Karpas-422 (cell line): ENCODE data around the gene SYT9. TPM values are rescaled to one million over a fixed set of nuclear protein-coding genes. Genes with fewer than 3 reads are reported as not detected.

Source experiments
- DNase-seq: peaks from one replicate; pipeline ENCODE4 v3.0.0-alpha.2; 2015
- H2AFZ ChIP-seq: fragments of 200-600 bp; sonication (generic); 2 replicates; pipeline ENCODE4 v1.6.1; 2014; ENCODE audit warnings: antibody characterized with exemption, low read length, mixed read lengths
- H3K27ac ChIP-seq: fragments of 200-600 bp; sonication (generic); 2 replicates; pipeline ENCODE4 v1.5.1; 2014; ENCODE audit warnings: mild to moderate bottlenecking, low read length, moderate library complexity
- H3K27me3 ChIP-seq: fragments of 200-600 bp; sonication (generic); 2 replicates; pipeline ENCODE4 v1.6.1; 2014; ENCODE audit warnings: low read length, mixed read lengths
- H3K36me3 ChIP-seq: fragments of 200-600 bp; sonication (generic); 2 replicates; pipeline ENCODE4 v1.6.1; 2014; ENCODE audit warnings: low read length, mixed read lengths; ENCODE audit not compliant: insufficient read depth
- H3K4me1 ChIP-seq: fragments of 200-600 bp; sonication (generic); 2 replicates; pipeline ENCODE4 v1.6.1; 2014; ENCODE audit warnings: mild to moderate bottlenecking, low read length, mixed read lengths
- H3K4me2 ChIP-seq: fragments of 200-600 bp; sonication (generic); 2 replicates; pipeline ENCODE4 v1.6.1; 2014; ENCODE audit warnings: low read length, low read depth, mild to moderate bottlenecking; ENCODE audit not compliant: poor library complexity, severe bottlenecking
- H3K4me3 ChIP-seq: fragments of 200-600 bp; sonication (generic); 2 replicates; pipeline ENCODE4 v1.5.1; 2014; ENCODE audit warnings: mild to moderate bottlenecking, antibody characterized with exemption, low read length, mixed read lengths
- H3K79me2 ChIP-seq: fragments of 200-600 bp; sonication (generic); 2 replicates; pipeline ENCODE4 v1.6.1; 2014; ENCODE audit warnings: mild to moderate bottlenecking, low read length, mixed read lengths
- H3K9ac ChIP-seq: fragments of 200-600 bp; sonication (generic); 2 replicates; pipeline ENCODE4 v1.6.0; 2014; ENCODE audit warnings: low read length
- H3K9me2 ChIP-seq: fragments of 200-600 bp; sonication (generic), shearing (Covaris generic); replicated peaks from 2 replicates; pipeline ENCODE4 v1.6.0; 2014; ENCODE audit warnings: mild to moderate bottlenecking, low read length, moderate library complexity; ENCODE audit not compliant: insufficient read depth
- H3K9me3 ChIP-seq: fragments of 300-700, 200-600 bp; sonication (generic); 2 replicates; pipeline ENCODE4 v1.6.1; 2014; ENCODE audit warnings: low read length, mixed read lengths
- H4K20me1 ChIP-seq: fragments of 200-600 bp; sonication (generic); 2 replicates; pipeline ENCODE4 v1.6.1; 2014; ENCODE audit warnings: mild to moderate bottlenecking, antibody characterized with exemption, low read length, low read depth; ENCODE audit not compliant: insufficient read depth
- total RNA-seq: library from RNA; depleted of rRNA; stranded (reverse); fragments of >200 nt; shearing (Covaris generic); gene quantifications from 2 replicates; pipeline ENCODE4 v1.2.3, GENCODE V29; 2014; ENCODE audit warnings: low replicate concordance

Gene SYT9
- total RNA-seq, 1 experiment from 2014 or later = not detected

DNA sequence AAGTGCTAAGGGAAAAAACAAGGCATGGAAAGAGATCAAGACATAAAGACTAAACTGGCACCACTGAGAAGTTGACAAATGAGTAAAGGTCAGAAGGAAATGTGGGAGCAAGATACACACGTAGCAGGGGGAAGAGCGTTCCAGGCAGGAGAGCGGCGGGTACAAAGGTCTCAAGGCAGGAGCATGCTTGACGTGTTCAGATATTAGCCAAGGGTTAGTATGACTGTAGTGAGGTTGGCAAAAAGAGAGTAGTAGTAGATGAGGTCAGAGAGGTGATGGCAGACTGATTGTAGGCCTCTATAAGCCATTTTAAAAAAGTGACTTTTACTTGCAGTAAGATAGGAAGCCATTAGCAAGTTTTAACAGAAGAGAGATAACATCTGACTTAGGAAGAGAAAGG, 9.9 kb downstream of the SYT9 start:
- no peaks in the 10 kb centered on the region for H3K9me2 ChIP-seq
- H3K4me3 ChIP-seq = no peak overlapping the region
- H2AFZ ChIP-seq = no peak overlapping the region
- H3K36me3 ChIP-seq = no peaks in the 10 kb centered on the region
- no peaks in the 10 kb centered on the region for H4K20me1 ChIP-seq
- H3K79me2 ChIP-seq = no peaks in the 10 kb centered on the region
- H3K9ac ChIP-seq = no peak overlapping the region
- no peaks in the 10 kb centered on the region for H3K4me1 ChIP-seq
- no peak for DNase-seq
- no peak overlapping the region for H3K27ac ChIP-seq
- no peak overlapping the region for H3K4me2 ChIP-seq
- no peaks in the 10 kb centered on the region for H3K27me3 ChIP-seq
- H3K9me3 ChIP-seq = no peaks in the 10 kb centered on the region

DNA sequence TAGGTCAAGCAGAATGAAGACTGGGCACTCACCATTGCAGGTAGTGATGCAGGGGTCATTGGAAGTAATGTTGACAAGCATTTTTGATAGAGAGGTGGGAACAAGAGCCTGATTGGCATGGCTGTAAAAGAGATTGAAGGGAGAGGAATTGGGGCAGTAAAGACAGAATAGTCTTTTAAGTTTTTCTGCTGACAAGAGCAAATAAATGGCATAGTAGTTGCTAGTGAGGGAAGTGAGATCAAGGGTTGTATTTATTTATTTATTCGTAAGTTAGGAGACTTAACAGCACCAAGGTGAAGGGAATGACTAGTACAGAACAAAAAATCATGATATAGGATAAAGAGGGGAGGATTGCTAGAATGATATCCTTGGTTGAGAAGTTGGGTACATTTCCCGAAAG, 11.0 kb downstream of the SYT9 start:
- Histone ChIP-seq H2AFZ (no peak overlapping the region), H3K79me2 (no peaks in the 10 kb centered on the region), H3K9ac (no peak overlapping the region), H3K36me3 (no peaks in the 10 kb centered on the region), H3K4me3 (no peak overlapping the region), H3K9me3 (no peaks in the 10 kb centered on the region), H3K27me3 (no peaks in the 10 kb centered on the region), H3K4me2 (no peak overlapping the region), H3K27ac (no peak overlapping the region), H3K9me2 (no peaks in the 10 kb centered on the region), H4K20me1 (no peaks in the 10 kb centered on the region), H3K4me1 (no peaks in the 10 kb centered on the region)
- no peak for DNase-seq

DNA sequence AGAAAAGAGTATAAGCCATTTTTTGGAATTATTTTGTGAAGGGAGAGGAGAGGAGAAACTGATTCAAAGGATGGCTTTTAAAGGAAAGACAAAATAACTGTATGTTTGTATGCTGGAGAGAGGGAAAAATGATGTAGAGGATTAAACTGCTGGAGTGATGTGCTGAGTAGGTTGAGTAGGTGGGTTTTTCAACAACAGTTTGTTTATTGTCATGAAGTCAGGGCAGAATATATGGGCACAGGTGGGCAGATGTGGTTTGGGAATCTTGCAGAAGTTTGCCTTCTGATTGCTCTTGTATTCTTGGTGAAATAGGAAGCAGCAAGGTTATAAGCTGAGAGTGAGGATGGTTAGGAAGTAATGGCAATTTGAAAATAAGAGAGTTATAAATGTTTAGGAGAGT, 12.1 kb downstream of the SYT9 start:
- no peaks in the 10 kb centered on the region for H3K27me3 ChIP-seq
- no peak overlapping the region for H2AFZ ChIP-seq
- H3K27ac ChIP-seq = no peak overlapping the region
- no peak overlapping the region for H3K9ac ChIP-seq
- no peaks in the 10 kb centered on the region for H4K20me1 ChIP-seq
- DNase-seq = no peak
- H3K9me2 ChIP-seq = no peaks in the 10 kb centered on the region
- H3K4me3 ChIP-seq = no peak overlapping the region
- no peaks in the 10 kb centered on the region for H3K9me3 ChIP-seq
- H3K36me3 ChIP-seq = no peaks in the 10 kb centered on the region
- H3K4me2 ChIP-seq = no peak overlapping the region
- no peaks in the 10 kb centered on the region for H3K4me1 ChIP-seq
- H3K79me2 ChIP-seq = no peaks in the 10 kb centered on the region

DNA sequence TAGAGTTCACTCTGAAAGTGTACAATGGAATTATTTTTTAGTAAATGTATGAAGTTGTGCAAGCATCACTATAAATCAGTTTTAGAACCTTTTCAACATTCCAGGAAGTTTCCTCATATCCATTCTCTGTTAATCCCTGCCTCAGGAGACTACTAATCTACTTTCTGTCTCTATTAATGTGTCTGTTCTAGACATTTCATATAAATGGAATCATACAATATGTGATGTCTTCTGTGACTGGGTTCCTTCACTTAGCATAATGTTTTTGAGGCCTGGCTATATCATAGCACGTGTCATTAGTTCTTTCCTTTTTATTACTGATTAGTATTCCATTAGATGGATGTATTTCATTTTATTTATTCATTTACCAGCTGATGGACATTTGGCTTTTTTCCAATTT, 17.1 kb downstream of the SYT9 start:
- no peak overlapping the region for H3K4me2 ChIP-seq
- no peaks in the 10 kb centered on the region for H3K9me3 ChIP-seq
- no peaks in the 10 kb centered on the region for H3K79me2 ChIP-seq
- no peak overlapping the region for H2AFZ ChIP-seq
- no peak overlapping the region for H3K4me3 ChIP-seq
- no peaks in the 10 kb centered on the region for H3K4me1 ChIP-seq
- H3K36me3 ChIP-seq = no peaks in the 10 kb centered on the region
- DNase-seq = no peak
- no peaks in the 10 kb centered on the region for H3K27me3 ChIP-seq
- H3K27ac ChIP-seq = no peak overlapping the region
- no peak overlapping the region for H3K9ac ChIP-seq
- no peaks in the 10 kb centered on the region for H3K9me2 ChIP-seq
- H4K20me1 ChIP-seq = no peaks in the 10 kb centered on the region

DNA sequence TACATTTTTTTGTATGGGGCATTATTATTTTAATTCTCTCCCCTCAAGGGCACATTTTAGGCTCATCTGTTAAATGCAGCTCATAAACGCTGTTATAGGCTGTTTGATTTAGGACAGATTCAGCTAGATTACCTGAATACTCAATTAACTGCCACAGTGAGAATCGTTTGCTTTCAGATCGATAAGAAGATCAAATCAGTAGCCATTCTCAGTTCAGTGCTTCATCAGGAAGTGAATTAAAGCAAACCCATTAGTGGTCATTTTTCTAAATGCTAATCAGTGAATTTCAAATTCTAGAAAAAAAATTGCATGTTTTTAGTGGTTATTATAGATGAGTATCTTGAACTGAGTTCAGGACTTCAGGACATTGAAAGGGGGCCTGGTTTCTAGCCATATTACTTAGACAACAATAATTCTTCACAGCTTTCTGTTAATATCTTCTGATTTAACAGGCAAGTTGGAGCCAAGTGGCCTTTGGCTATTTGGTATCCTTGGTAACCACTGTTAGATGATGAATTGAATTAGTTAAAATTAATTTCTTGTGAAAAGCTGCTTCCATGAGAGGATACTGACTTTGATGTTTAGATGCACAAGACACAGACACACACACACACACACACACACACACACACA, 18.6 kb downstream of the SYT9 start:
- Histone ChIP-seq H3K4me2 (no peak overlapping the region), H3K9me3 (no peaks in the 10 kb centered on the region), H3K4me3 (no peak overlapping the region), H2AFZ (no peak overlapping the region), H3K27me3 (no peaks in the 10 kb centered on the region), H3K36me3 (no peaks in the 10 kb centered on the region), H4K20me1 (no peaks in the 10 kb centered on the region), H3K27ac (no peak overlapping the region), H3K4me1 (no peaks in the 10 kb centered on the region), H3K79me2 (no peaks in the 10 kb centered on the region), H3K9ac (no peak overlapping the region), H3K9me2 (no peaks in the 10 kb centered on the region)
- DNase-seq = no peak

DNA sequence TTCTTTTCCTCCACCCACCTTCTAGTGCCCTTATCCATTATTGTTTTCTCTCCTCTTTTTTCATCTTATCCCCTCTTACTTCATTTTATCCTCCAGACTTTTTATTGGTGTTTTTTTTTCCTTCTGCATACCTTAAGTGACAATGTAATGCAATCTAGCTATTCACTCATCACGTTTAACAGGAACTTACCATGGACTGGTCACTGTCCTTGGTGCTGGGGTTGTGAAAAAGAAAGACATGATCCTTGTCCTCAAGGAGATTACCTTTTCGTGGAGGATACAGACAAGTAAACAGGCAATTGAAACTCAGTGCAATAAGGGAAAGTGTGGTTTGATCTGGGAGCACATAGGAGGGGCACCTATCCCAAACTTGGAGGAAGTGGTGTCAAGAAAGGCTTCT, 20.7 kb downstream of the SYT9 start:
- no peak for DNase-seq
- Histone ChIP-seq H3K27me3 (no peaks in the 10 kb centered on the region), H2AFZ (no peak overlapping the region), H4K20me1 (no peaks in the 10 kb centered on the region), H3K9ac (no peak overlapping the region), H3K27ac (no peak overlapping the region), H3K4me3 (no peak overlapping the region), H3K4me2 (no peak overlapping the region), H3K9me3 (no peaks in the 10 kb centered on the region), H3K9me2 (no peaks in the 10 kb centered on the region), H3K4me1 (no peaks in the 10 kb centered on the region), H3K36me3 (no peaks in the 10 kb centered on the region), H3K79me2 (no peaks in the 10 kb centered on the region)

DNA sequence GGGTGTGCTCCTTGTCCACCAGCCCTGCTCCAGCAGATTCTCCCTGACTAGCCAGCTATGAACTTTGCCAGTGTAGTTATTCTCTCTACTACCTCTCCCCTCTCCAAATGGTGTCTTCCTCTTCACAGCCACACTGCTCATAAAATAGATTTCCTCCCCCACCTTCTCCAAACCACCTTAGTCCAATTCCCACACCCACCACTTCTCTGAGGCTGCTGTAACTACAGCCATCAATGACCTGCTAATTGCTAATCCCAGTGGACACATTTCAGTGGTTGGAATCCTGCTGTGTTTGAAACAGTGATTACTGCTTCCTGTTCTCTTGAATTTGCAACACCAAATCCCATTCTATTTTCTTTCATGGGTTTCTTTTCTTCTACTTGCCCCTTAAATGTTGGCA, 23.4 kb downstream of the SYT9 start:
- no peak overlapping the region for H3K4me3 ChIP-seq

DNA sequence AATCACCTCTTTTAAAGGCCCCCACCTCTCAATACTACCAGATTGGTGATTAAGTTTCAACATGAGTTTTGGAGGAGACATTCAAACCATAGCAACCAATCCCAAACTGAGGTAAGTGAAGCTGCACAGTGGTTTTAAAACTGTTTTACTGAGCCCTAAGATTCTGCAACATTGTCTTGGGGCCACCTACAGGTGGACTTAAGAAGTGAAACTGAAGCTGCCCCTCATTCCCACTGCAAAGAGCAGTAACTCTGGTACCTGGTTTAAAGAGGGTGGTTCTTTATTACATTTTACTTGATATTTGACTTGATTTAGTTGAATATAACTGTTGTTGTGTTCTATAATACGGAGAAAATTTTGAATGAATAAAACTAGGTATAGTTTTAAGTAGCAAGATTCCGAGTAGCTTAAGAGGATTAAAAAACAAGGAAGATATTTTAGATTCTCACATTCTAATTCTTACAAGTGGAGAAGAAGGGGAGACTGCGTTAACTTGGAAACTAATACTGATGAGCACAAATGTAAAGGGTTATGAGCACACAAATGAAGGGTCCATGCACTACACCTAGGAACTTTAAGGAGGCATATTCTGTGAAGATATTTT, 26.7 kb downstream of the SYT9 start:
- no peaks in the 10 kb centered on the region for H3K9me2 ChIP-seq
- no peaks in the 10 kb centered on the region for H3K36me3 ChIP-seq
- no peaks in the 10 kb centered on the region; the same call in 1 of the 2 replicates for H4K20me1 ChIP-seq
- H3K4me3 ChIP-seq = no peak overlapping the region
- no peaks in the 10 kb centered on the region for H3K79me2 ChIP-seq
- peak; percentile 75 for DNase-seq
- H3K27me3 ChIP-seq = no peaks in the 10 kb centered on the region
- no peaks in the 10 kb centered on the region for H3K4me1 ChIP-seq
- no peaks in the 10 kb centered on the region for H3K9me3 ChIP-seq
- no peak overlapping the region for H3K27ac ChIP-seq
- no peak overlapping the region for H3K9ac ChIP-seq
- no peak overlapping the region for H3K4me2 ChIP-seq
- H2AFZ ChIP-seq = no peak overlapping the region

More for the DNA sequence above, 23.4 kb downstream of the SYT9 start:
- no peak overlapping the region for H3K9ac ChIP-seq
- no peaks in the 10 kb centered on the region for H3K36me3 ChIP-seq
- no peaks in the 10 kb centered on the region for H3K79me2 ChIP-seq
- no peak overlapping the region for H2AFZ ChIP-seq
- H3K27ac ChIP-seq = no peak overlapping the region
- H3K9me2 ChIP-seq = no peaks in the 10 kb centered on the region
- H3K4me1 ChIP-seq = no peaks in the 10 kb centered on the region
- no peak for DNase-seq
- H3K4me2 ChIP-seq = no peak overlapping the region
- no peaks in the 10 kb centered on the region; the same call in 1 of the 2 replicates for H4K20me1 ChIP-seq
- no peaks in the 10 kb centered on the region for H3K27me3 ChIP-seq
- no peaks in the 10 kb centered on the region for H3K9me3 ChIP-seq
